H1 (cell line): ENCODE measurements around the gene GDNF. TPM values are rescaled to one million over a fixed set of nuclear protein-coding genes. Genes with fewer than 3 reads are reported as not detected.

Source experiments
- CTCF ChIA-PET: fragments of 300-600 bp; sonication (Branson Sonifier 250); formaldehyde crosslinking; loops from one replicate; lab custom pipeline; 2021; ENCODE audit not compliant: partially characterized antibody; lab: Charles Lee
- POLR2A ChIA-PET: fragments of 300-600 bp; sonication (Branson Sonifier 250); formaldehyde crosslinking; loops from one replicate; lab custom pipeline; 2021; ENCODE audit warnings: inconsistent platforms; ENCODE audit not compliant: partially characterized antibody; lab: Charles Lee
- DNase-seq, 2 experiments: peaks; one replicate each; pipeline versions ENCODE4 v3.0.0 to v3.0.0-alpha.2; 2010 to 2022; ENCODE audit warnings: low spot score in 2 of 2, low read depth in 1 of 2, mixed read lengths in 1 of 2
- FAIRE-seq: peaks from 2 replicates; lab custom pipeline; 2011; peaks lifted over from hg19 to GRCh38; lab: Jason Lieb, UNC
- H2AFZ ChIP-seq: 2 replicates; pipeline ENCODE4 v1.8.1; 2012; ENCODE audit warnings: low read length, inconsistent platforms
- H2AK5ac ChIP-seq: 2 replicates; pipeline ENCODE4 v1.6.1; 2013; ENCODE audit warnings: low read depth, low read length
- H2BK120ac ChIP-seq: replicated peaks from 2 replicates; pipeline ENCODE3; 2013; ENCODE audit warnings: low read depth, low read length, inconsistent platforms
- H2BK12ac ChIP-seq: 2 replicates; pipeline ENCODE4 v1.6.1; 2013; ENCODE audit warnings: low read depth, low read length
- H2BK15ac ChIP-seq: 2 replicates; pipeline ENCODE4 v1.6.1; 2013; ENCODE audit warnings: low read length
- H2BK20ac ChIP-seq: 2 replicates; pipeline ENCODE4 v1.6.1; 2013; ENCODE audit warnings: low read length
- H2BK5ac ChIP-seq: 2 replicates; pipeline ENCODE4 v1.6.1; 2013; ENCODE audit warnings: low read depth, low read length
- H3K14ac ChIP-seq: 2 replicates; pipeline ENCODE4 v1.6.1; 2013; ENCODE audit warnings: inconsistent platforms; ENCODE audit not compliant: insufficient read length
- H3K18ac ChIP-seq: 2 replicates; pipeline ENCODE4 v1.6.1; 2013; ENCODE audit warnings: low read length; ENCODE audit errors: extremely low read depth
- H3K23ac ChIP-seq: 2 replicates; pipeline ENCODE4 v1.6.1; 2013; ENCODE audit warnings: inconsistent platforms; ENCODE audit not compliant: insufficient read length
- H3K23me2 ChIP-seq: 2 replicates; pipeline ENCODE4 v1.6.1; 2013; ENCODE audit warnings: low read depth, low read length
- H3K27ac ChIP-seq: 2 replicates; pipeline ENCODE4 v1.6.1; 2011; ENCODE audit warnings: low read depth, low read length, inconsistent platforms
- H3K27me3 ChIP-seq, 4 experiments: replicated peaks in 1 of 4; 1 replicate in 1 of 4; 2 replicates in 3 of 4; pipeline versions ENCODE4 v1.6.1 to v1.8.1; 2011 to 2013; ENCODE audit warnings: low read length in 3 of 4, mild to moderate bottlenecking in 3 of 4, inconsistent platforms in 2 of 4, mixed read lengths in 2 of 4, moderate library complexity in 1 of 4; ENCODE audit not compliant: control insufficient read depth in 3 of 4, insufficient read depth in 3 of 4; ENCODE audit errors: extremely low read depth in 1 of 4
- H3K36me3 ChIP-seq, 4 experiments: 2 replicates each; pipeline versions ENCODE4 v1.6.1 to v1.8.1; 2011 to 2013; ENCODE audit warnings: mild to moderate bottlenecking in 4 of 4, low read length in 3 of 4, moderate library complexity in 2 of 4, control low read depth in 1 of 4, inconsistent platforms in 1 of 4; ENCODE audit not compliant: insufficient read depth in 4 of 4, control insufficient read depth in 2 of 4
- H3K4ac ChIP-seq: replicated peaks from 2 replicates; pipeline ENCODE3; 2013; ENCODE audit warnings: low read length, low read depth, mixed read lengths, inconsistent platforms; ENCODE audit not compliant: insufficient read length
- H3K4me1 ChIP-seq, 4 experiments: replicated peaks in 1 of 4; 1 replicate in 1 of 4; 2 replicates in 3 of 4; pipeline versions ENCODE4 v1.6.1 to v1.8.1; 2011 to 2013; ENCODE audit warnings: low read length in 3 of 4, inconsistent platforms in 2 of 4, mixed read lengths in 1 of 4; ENCODE audit not compliant: insufficient read depth in 4 of 4, control insufficient read depth in 3 of 4
- H3K4me2 ChIP-seq, 2 experiments: 2 replicates each; pipeline versions ENCODE4 v1.6.1 to v1.8.1; 2011 to 2013; ENCODE audit warnings: low read depth in 2 of 2, low read length in 2 of 2, control low read depth in 1 of 2, inconsistent platforms in 1 of 2, mild to moderate bottlenecking in 1 of 2; ENCODE audit not compliant: insufficient read depth in 1 of 2
- H3K4me3 ChIP-seq, 4 experiments: fragments of 200-600, 300-600 bp in 1 of 4; sonication (generic), shearing (Covaris generic), sonication (Bioruptor Twin) in 1 of 4; 2 replicates each; pipeline versions ENCODE4 v1.5.1 to v1.8.1; 2011 to 2016; ENCODE audit warnings: low read length in 4 of 4, low read depth in 3 of 4, control low read depth in 2 of 4, inconsistent platforms in 2 of 4, mild to moderate bottlenecking in 2 of 4, mixed read lengths in 1 of 4, moderate library complexity in 1 of 4; ENCODE audit not compliant: insufficient read depth in 2 of 4; ENCODE audit errors: extremely low read depth in 1 of 4
- H3K56ac ChIP-seq: replicated peaks from 2 replicates; pipeline ENCODE3; 2013; ENCODE audit warnings: low read depth, mild to moderate bottlenecking, mixed read lengths, low read length, inconsistent platforms; ENCODE audit not compliant: insufficient read length
- H3K79me1 ChIP-seq: 2 replicates; pipeline ENCODE4 v1.6.1; 2013; ENCODE audit warnings: low read depth, low read length, control low read depth
- H3K79me2 ChIP-seq, 2 experiments: 2 replicates each; pipeline versions ENCODE4 v1.6.1 to v1.8.1; 2012 to 2013; ENCODE audit warnings: low read length in 2 of 2, mild to moderate bottlenecking in 2 of 2, inconsistent platforms in 1 of 2; ENCODE audit not compliant: insufficient read depth in 2 of 2, control insufficient read depth in 1 of 2
- H3K9ac ChIP-seq, 4 experiments: replicated peaks in 1 of 4; 1 replicate in 1 of 4; 2 replicates in 3 of 4; pipeline versions ENCODE4 v1.6.1 to v1.8.1; 2011 to 2013; ENCODE audit warnings: low read depth in 3 of 4, low read length in 3 of 4, control low read depth in 2 of 4, mild to moderate bottlenecking in 2 of 4, moderate library complexity in 2 of 4, inconsistent platforms in 1 of 4; ENCODE audit errors: extremely low read depth in 1 of 4
- H3K9me3 ChIP-seq, 2 experiments: 2 replicates each; pipeline versions ENCODE4 v1.6.1 to v1.8.1; 2012 to 2013; ENCODE audit warnings: mild to moderate bottlenecking in 2 of 2, moderate library complexity in 2 of 2, control low read depth in 1 of 2, inconsistent platforms in 1 of 2, low read depth in 1 of 2, low read length in 1 of 2, mixed read lengths in 1 of 2; ENCODE audit not compliant: insufficient read depth in 2 of 2
- H4K20me1 ChIP-seq, 2 experiments: replicated peaks in 1 of 2; 2 replicates each; pipeline versions ENCODE3 to v1.8.1; 2011 to 2013; ENCODE audit warnings: inconsistent platforms in 2 of 2, low read length in 2 of 2, mild to moderate bottlenecking in 1 of 2; ENCODE audit not compliant: insufficient read depth in 2 of 2, control insufficient read depth in 1 of 2
- H4K5ac ChIP-seq: 2 replicates; pipeline ENCODE4 v1.6.1; 2013; ENCODE audit warnings: low read length, low read depth, mixed read lengths, inconsistent platforms; ENCODE audit not compliant: insufficient read length
- H4K8ac ChIP-seq: 2 replicates; pipeline ENCODE4 v1.8.0; 2013; ENCODE audit warnings: mild to moderate bottlenecking, moderate library complexity, low read length, inconsistent platforms; ENCODE audit not compliant: insufficient read depth; ENCODE audit errors: extremely low read depth
- H4K91ac ChIP-seq: replicated peaks from 2 replicates; pipeline ENCODE3; 2013; ENCODE audit warnings: low read length, mixed read lengths, inconsistent platforms; ENCODE audit not compliant: insufficient read length
- E2F6 ChIP-seq: IDR thresholded peaks from 2 replicates; pipeline ENCODE4 v1.6.1; 2012; ENCODE audit warnings: inconsistent platforms
- EZH2 ChIP-seq: fragments of 200-600 bp; sonication (generic); IDR thresholded peaks from 2 replicates; pipeline ENCODE4 v1.7.1; 2012; ENCODE audit warnings: low read depth, mild to moderate bottlenecking, moderate library complexity, low read length, inconsistent platforms; ENCODE audit not compliant: severe bottlenecking
- MAX ChIP-seq: IDR thresholded peaks from 2 replicates; pipeline ENCODE4 v1.6.1; 2012; ENCODE audit warnings: inconsistent platforms
- NANOG ChIP-seq: IDR thresholded peaks from 2 replicates; pipeline ENCODE4 v1.6.1; 2011; ENCODE audit warnings: low read length, low read depth, mild to moderate bottlenecking, inconsistent platforms; ENCODE audit not compliant: insufficient read depth, poor library complexity, severe bottlenecking
- RBBP5 ChIP-seq: IDR thresholded peaks from 2 replicates; pipeline ENCODE4 v1.7.1; 2012; ENCODE audit warnings: low read depth, mild to moderate bottlenecking, inconsistent platforms, low read length, moderate library complexity, borderline replicate concordance
- SUZ12 ChIP-seq: fragments of 200-600 bp; sonication (generic); IDR thresholded peaks from 2 replicates; pipeline ENCODE4 v1.6.1; 2012; ENCODE audit warnings: mild to moderate bottlenecking, inconsistent platforms, low read length, moderate library complexity, mixed read lengths
- WGBS, 2 experiments: shearing (Covaris generic) in 1 of 2; methylation state at CpG; one replicate each; pipeline versions ENCODE4 v1.1.6 to v1.1.7; 2013 to 2015; ENCODE audit warnings: low lambda C conversion rate in 2 of 2, mixed read lengths in 2 of 2, inconsistent platforms in 1 of 2, low coverage in 1 of 2, missing lambda C conversion rate in 1 of 2; ENCODE audit not compliant: insufficient replicate concordance in 2 of 2, insufficient coverage in 1 of 2, insufficient read length in 1 of 2; ENCODE audit errors: extremely low coverage in 1 of 2, missing lambda C conversion rate in 1 of 2; 5-methylcytosine and 5-hydroxymethylcytosine counted together
- polyA plus RNA-seq, 7 experiments: library from polyadenylated mRNA; depleted of rRNA in 3 of 7; stranded (reverse) in 5 of 7; unstranded in 2 of 7; fragments of >200 nt in 5 of 7; fragments of 200-250 nt in 2 of 7; gene quantifications; 1 replicate in 5 of 7; 2 replicates in 1 of 7; 4 replicates in 1 of 7; pipeline versions ENCODE4 v1.2.1 to v1.2.3, GENCODE V29; 2011 to 2013; ENCODE audit warnings: missing spikeins in 2 of 7, mixed read lengths in 2 of 7
- total RNA-seq: library from RNA; stranded (reverse); fragmentation: NEBNext Ultra II Directional; extraction: Animal tissue kit (Norgen Biotek cat#: 25700); gene quantifications from 2 replicates; pipeline ENCODE4 v1.2.1, GENCODE V29; 2021

Gene GDNF
- total and polyA plus RNA-seq, 2 of the 8 experiments (the other 6 are each of a cell fraction or from before 2014, with no cell fraction given): 0.15 to 2.0 TPM

GRCh38 chr5:37838933-37839341 is 904 bp downstream of the GDNF start:
- peaks cover 0 to 6% (median 0%) of the 10 kb centered on the region in 4 experiments; a peak in 1 of 8 replicates for H3K36me3 ChIP-seq
- FAIRE-seq (no peak), DNase-seq (peak in 1 of 2 experiments; percentile 60)
- peaks cover 56 to 91% (median 83%) of the 10 kb centered on the region in 4 experiments for H3K27me3 ChIP-seq
- ChIA-PET POLR2A (interaction anchor here (1.1 kb wide), 1 partner anchor 164 kb away, joined by 3 read pairs; no protein-coding TSS in a partner anchor), CTCF (interaction anchor here (0.6 to 1.8 kb wide), 12 partner anchors 8 to 353 kb away, joined by 3 to 13 read pairs (median 4); no protein-coding TSS in a partner anchor)
- H2BK5ac ChIP-seq: no peak overlapping the region
- 5% methylated on average over 21 of the region's 21 CpGs; no CpG with 5 or more reads in 1 of the 2 experiments for WGBS, 2 experiments
- peak; percentile 91 for TF ChIP-seq EZH2
- TF ChIP-seq E2F6: peak; percentile 70
- TF ChIP-seq NANOG: no peak
- peak; percentile 1; the same call in 1 of the 2 replicates for TF ChIP-seq MAX
- TF ChIP-seq SUZ12: peak; percentile 79; the same call in 1 of the 2 replicates
- TF ChIP-seq RBBP5: 0 out of 2 replicates have a peak, but pooled peaks have one; percentile 29
- peak overlapping the region; percentile 7; the same call in 1 of the 2 replicates for H2BK20ac ChIP-seq
- H2BK12ac ChIP-seq: peak overlapping the region; percentile 40; the same call in 1 of the 2 replicates
- no peak overlapping the region for H3K56ac ChIP-seq
- no peak overlapping the region for H3K14ac ChIP-seq
- H3K9me3 ChIP-seq: no peaks in the 10 kb centered on the region; a peak in 1 of 4 replicates
- H4K91ac ChIP-seq: peak overlapping the region; percentile 8
- H4K5ac ChIP-seq: no peak overlapping the region
- H3K18ac ChIP-seq: peak overlapping the region; percentile 72
- no peak overlapping the region; a peak in 1 of 7 replicates for H3K9ac ChIP-seq
- H3K23me2 ChIP-seq: peaks cover 25% of the 10 kb centered on the region
- peak overlapping the region; percentile 86 to 87 for H3K4me2 ChIP-seq
- H3K4me1 ChIP-seq: peaks cover 10 to 34% (median 17%) of the 10 kb centered on the region in 4 experiments
- H2AK5ac ChIP-seq: no peak overlapping the region
- peak overlapping the region; percentile 35 to 59 (median 42); a peak in 7 of 8 replicates for H3K4me3 ChIP-seq
- no peak overlapping the region for H3K27ac ChIP-seq
- H2AFZ ChIP-seq: 0 out of 2 replicates have a peak overlapping the region, but pooled peaks have one; percentile 21
- H3K79me2 ChIP-seq: no peaks in the 10 kb centered on the region
- no peak overlapping the region for H3K4ac ChIP-seq
- no peak overlapping the region; the same call in 1 of the 2 replicates for H4K8ac ChIP-seq
- no peaks in the 10 kb centered on the region for H3K79me1 ChIP-seq
- H4K20me1 ChIP-seq: no peaks in the 10 kb centered on the region
- no peak overlapping the region for H2BK120ac ChIP-seq
- H2BK15ac ChIP-seq: no peak overlapping the region
- H3K23ac ChIP-seq: no peak overlapping the region
